ENCODE data around the gene TAP2.

GRCh38 chr6:32809171-32809570 lies 29.4 kb downstream of the TAP2 start:
- TF ChIP-seq ZFP30 (CRISPR knock-in tag; IDR thresholded peaks at IDR 0.05) = no peak
- no peak for TF ChIP-seq CREB5 (CRISPR knock-in tag; IDR thresholded peaks at IDR 0.05; ENCODE audit: low read depth)
- no peak for TF ChIP-seq ZNF70 (CRISPR knock-in tag; IDR thresholded peaks at IDR 0.05)
- TF ChIP-seq RARB (CRISPR knock-in tag; IDR thresholded peaks at IDR 0.05) = no peak
- TF ChIP-seq ISL1 (CRISPR knock-in tag; IDR thresholded peaks at IDR 0.05) = no peak
